Panc1 (cell line): ENCODE results near the gene BICDL2. TPM values are rescaled to one million over a fixed set of nuclear protein-coding genes. Genes with fewer than 3 reads are reported as not detected.
"Not testable (repeated sequence)": the region's sequence is repeated elsewhere in the genome, so short reads cannot be mapped to it uniquely, and the experiment has no call there.

Experiments
- ATAC-seq: fragments of 200-7000 bp; cut with Tn5 transposase; 2 replicates; pipeline ENCODE4 v1.9.1; 2020; ENCODE audit warnings: mild to moderate bottlenecking, moderate library complexity
- BruUV-seq: library from RNA; stranded (reverse); fragments of 400-500 nt; replicated peaks from 2 replicates; lab custom pipeline; 2021; lab: Mats Ljungman, UMichigan
- CTCF ChIA-PET: fragments of 300-600 bp; sonication (Branson Sonifier 250); formaldehyde crosslinking; loops from one replicate; lab custom pipeline; 2022; ENCODE audit warnings: antibody characterized with exemption; lab: Charles Lee
- POLR2A ChIA-PET: fragments of 300-600 bp; sonication (Branson Sonifier 250); formaldehyde crosslinking; loops from one replicate; lab custom pipeline; 2022; ENCODE audit warnings: antibody characterized with exemption; lab: Charles Lee
- DNase-seq: peaks from one replicate; pipeline ENCODE4 v3.0.0-alpha.2; 2010; ENCODE audit warnings: low read depth, low spot score
- H3K27ac ChIP-seq: 2 replicates; pipeline ENCODE4 v1.5.1; 2011; ENCODE audit warnings: mild to moderate bottlenecking, low read length, inconsistent platforms
- H3K27me3 ChIP-seq: fragments of 200-500 bp; sonication (Bioruptor generic); 2 replicates; pipeline ENCODE4 v1.6.0; 2014; ENCODE audit warnings: low read length, inconsistent platforms; ENCODE audit not compliant: control insufficient read depth, insufficient read depth
- H3K36me3 ChIP-seq: fragments of 200-500 bp; sonication (Bioruptor generic); 2 replicates; pipeline ENCODE4 v1.5.1; 2014; ENCODE audit warnings: inconsistent platforms, mild to moderate bottlenecking, low read length, moderate library complexity; ENCODE audit not compliant: control insufficient read depth, insufficient read depth
- H3K4me1 ChIP-seq: 2 replicates; pipeline ENCODE4 v1.5.1; 2011; ENCODE audit warnings: inconsistent platforms, mild to moderate bottlenecking, low read length, moderate library complexity; ENCODE audit not compliant: control insufficient read depth, insufficient read depth
- H3K4me3 ChIP-seq, 2 experiments: 2 replicates each; pipeline ENCODE4 v1.5.1; 2011 to 2012; ENCODE audit warnings: low read depth in 2 of 2, low read length in 2 of 2, mild to moderate bottlenecking in 2 of 2, inconsistent platforms in 1 of 2, moderate library complexity in 1 of 2
- H3K9me3 ChIP-seq: fragments of 200-500 bp; sonication (Bioruptor generic); 2 replicates; pipeline ENCODE4 v1.5.1; 2014; ENCODE audit warnings: low read depth, mild to moderate bottlenecking, inconsistent platforms, low read length, moderate library complexity; ENCODE audit not compliant: control insufficient read depth, insufficient read depth
- CTCF ChIP-seq: fragments of 450-650 bp; IDR thresholded peaks from 2 replicates; pipeline ENCODE4 v1.5.1; 2017; ENCODE audit warnings: mild to moderate bottlenecking
- POLR2AphosphoS5 ChIP-seq: IDR thresholded peaks from 2 replicates; pipeline ENCODE4 v1.6.1; 2012; ENCODE audit warnings: mild to moderate bottlenecking, low read depth, low read length, moderate library complexity
- REST ChIP-seq, 2 experiments: IDR thresholded peaks; 2 replicates each; pipeline ENCODE4 v1.6.1; 2011 to 2012; ENCODE audit warnings: low read depth in 2 of 2, control low read depth in 1 of 2, low read length in 1 of 2, mild to moderate bottlenecking in 1 of 2, moderate library complexity in 1 of 2; ENCODE audit not compliant: insufficient read depth in 1 of 2
- SIN3A ChIP-seq: IDR thresholded peaks from 2 replicates; pipeline ENCODE4 v1.6.1; 2012; ENCODE audit warnings: low read depth, mild to moderate bottlenecking, low read length, moderate library complexity, borderline replicate concordance; ENCODE audit not compliant: insufficient read depth
- TCF7L2 ChIP-seq: IDR thresholded peaks from 2 replicates; pipeline ENCODE4 v1.6.1; 2011; ENCODE audit warnings: mild to moderate bottlenecking, low read depth, low read length, inconsistent platforms
- in situ Hi-C: cut with HindIII; loops from 2 replicates; pipeline ENCODE4 v1.10.0; 2016; ENCODE audit warnings: low sequenced_read_pairs, low pct_unique_long_range_greater_than_20kb
- intact Hi-C: fragments of 100-400 bp; cut with micrococcal nuclease; formaldehyde crosslinking; loops from one replicate; pipeline ENCODE4 v1.10.0; 2022; ENCODE audit not compliant: unreplicated experiment
- total RNA-seq: library from RNA; stranded (reverse); gene quantifications from one replicate; pipeline ENCODE4 v1.2.1, GENCODE V29; 2021; ENCODE audit not compliant: unreplicated experiment

BICDL2 gene
- total RNA-seq, 1 experiment from 2014 or later, result 0.21 TPM

GRCh38 chr16:3071655-3072054 is 34.9 kb upstream of the BICDL2 start:
- ATAC-seq (no peak), DNase-seq (no peak)
- TF ChIP-seq REST (IDR thresholded peaks at IDR 0.05; ENCODE audit: insufficient read depth in 1 of 2, low read depth in 2 of 2, low read length in 1 of 2), result no peak
- no peak for TF ChIP-seq TCF7L2
- no peak for TF ChIP-seq SIN3A
- no peak for TF ChIP-seq CTCF
- no peak for TF ChIP-seq POLR2AphosphoS5
- Histone ChIP-seq H3K27me3 (no peaks in the 10 kb centered on the region), H3K27ac (no peak overlapping the region), H3K4me3 (no peak overlapping the region), H3K9me3 (no peaks in the 10 kb centered on the region), H3K36me3 (no peaks in the 10 kb centered on the region), H3K4me1 (no peaks in the 10 kb centered on the region)
- POLR2A ChIA-PET, result no interaction called here
- CTCF ChIA-PET, result no interaction called here
- in situ Hi-C loops, result no loop called here
- intact Hi-C loops, result no loop called here
- no TSS peak for BruUV-seq

GRCh38 chr16:3070608-3071111 is 33.9 kb upstream of the BICDL2 start:
- Histone ChIP-seq H3K4me1 (no peaks in the 10 kb centered on the region; the same call in 1 of the 2 replicates), H3K27ac (no peak overlapping the region), H3K27me3 (no peaks in the 10 kb centered on the region), H3K9me3 (no peaks in the 10 kb centered on the region), H3K4me3 (no peak overlapping the region), H3K36me3 (no peaks in the 10 kb centered on the region)
- ATAC-seq (no peak), DNase-seq (no peak)
- intact Hi-C loops (no loop called here), in situ Hi-C loops (no loop called here)
- ChIA-PET CTCF (no interaction called here), POLR2A (no interaction called here)
- no peak for TF ChIP-seq POLR2AphosphoS5
- TF ChIP-seq REST (IDR thresholded peaks at IDR 0.05; ENCODE audit: insufficient read depth in 1 of 2, low read depth in 2 of 2, low read length in 1 of 2), result no peak
- no peak for TF ChIP-seq TCF7L2
- no peak for TF ChIP-seq SIN3A
- TF ChIP-seq CTCF, result no peak
- BruUV-seq, result no TSS peak

GRCh38 chr16:3069146-3069545 is 32.4 kb upstream of the BICDL2 start:
- ATAC-seq, H3K4me1 ChIP-seq, POLR2A ChIA-PET, H3K9me3 ChIP-seq, H3K27me3 ChIP-seq, H3K4me3 ChIP-seq, intact Hi-C loops, DNase-seq, CTCF ChIA-PET, H3K27ac ChIP-seq, in situ Hi-C loops, BruUV-seq, H3K36me3 ChIP-seq: not testable (repeated sequence)
